GM19468 (cell line): ENCODE results near the gene MGMT.

Experiments
- ATAC-seq: cut with Tn5 transposase; IDR thresholded peaks from one replicate; pipeline ENCODE4 v1.9.1; 2021; ENCODE audit warnings: mild to moderate bottlenecking, moderate library complexity, moderate number of reproducible peaks; ENCODE audit not compliant: unreplicated experiment; ENCODE audit errors: extremely low read depth

The MGMT gene

DNA sequence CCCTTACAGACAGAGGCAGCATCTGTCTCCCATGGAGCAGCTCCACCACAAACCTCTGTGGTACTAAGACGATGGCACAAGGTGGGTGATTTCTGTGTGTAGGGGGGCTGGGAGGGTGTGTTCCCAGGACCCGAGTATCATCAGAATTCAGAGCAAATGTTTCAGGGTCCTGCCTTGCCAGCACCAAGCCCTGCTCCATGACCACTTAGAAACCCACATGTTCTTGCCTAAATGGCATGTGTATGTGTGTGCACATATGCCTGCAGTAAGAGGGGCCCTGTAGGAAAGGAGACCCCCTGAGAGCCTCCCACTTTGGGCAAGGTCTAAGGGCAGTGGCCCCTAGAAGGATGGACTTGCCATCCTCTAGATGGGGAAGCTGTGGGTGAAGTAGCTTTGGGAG is 17.1 kb upstream of the MGMT start:
- no peak for ATAC-seq

DNA sequence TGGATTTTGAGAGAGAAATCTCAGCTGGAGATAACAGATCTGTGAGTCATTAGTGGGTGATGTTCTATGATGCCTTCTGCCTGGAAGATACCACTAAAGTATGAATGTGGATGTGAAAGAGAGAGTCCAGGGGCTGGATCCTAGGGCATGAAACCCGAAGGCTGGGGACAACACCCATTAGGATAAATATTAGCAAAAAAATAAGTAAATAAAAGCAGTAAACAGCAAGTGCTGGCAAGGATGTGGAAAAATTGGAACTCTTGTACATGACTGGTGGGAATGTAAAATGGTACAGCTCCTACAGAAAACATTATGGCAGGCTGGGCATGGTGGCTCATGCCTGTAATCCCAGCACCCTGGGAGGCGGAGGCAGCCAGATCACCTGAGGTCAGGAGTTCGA is 16.6 kb upstream of the MGMT start:
- ATAC-seq: no peak

DNA sequence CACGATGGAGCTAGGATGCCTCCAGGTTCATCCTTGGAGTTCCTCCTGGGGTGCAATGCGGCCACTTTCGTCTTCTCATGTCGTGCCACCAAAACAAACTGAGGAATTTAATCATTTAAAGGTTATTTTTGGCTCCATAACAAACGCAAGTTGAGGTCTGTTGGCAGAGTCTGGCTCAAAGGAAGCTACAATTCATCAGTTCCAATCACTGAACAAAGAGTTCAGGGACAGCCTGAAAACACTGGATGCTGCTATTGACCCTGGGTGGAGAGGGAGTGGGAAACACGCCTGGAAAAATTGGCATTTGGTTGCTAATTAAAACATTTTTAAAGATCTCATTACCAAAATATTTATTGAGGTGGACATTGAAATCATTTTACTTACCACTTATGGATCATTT is 11.4 kb upstream of the MGMT start:
- no peak for ATAC-seq

DNA sequence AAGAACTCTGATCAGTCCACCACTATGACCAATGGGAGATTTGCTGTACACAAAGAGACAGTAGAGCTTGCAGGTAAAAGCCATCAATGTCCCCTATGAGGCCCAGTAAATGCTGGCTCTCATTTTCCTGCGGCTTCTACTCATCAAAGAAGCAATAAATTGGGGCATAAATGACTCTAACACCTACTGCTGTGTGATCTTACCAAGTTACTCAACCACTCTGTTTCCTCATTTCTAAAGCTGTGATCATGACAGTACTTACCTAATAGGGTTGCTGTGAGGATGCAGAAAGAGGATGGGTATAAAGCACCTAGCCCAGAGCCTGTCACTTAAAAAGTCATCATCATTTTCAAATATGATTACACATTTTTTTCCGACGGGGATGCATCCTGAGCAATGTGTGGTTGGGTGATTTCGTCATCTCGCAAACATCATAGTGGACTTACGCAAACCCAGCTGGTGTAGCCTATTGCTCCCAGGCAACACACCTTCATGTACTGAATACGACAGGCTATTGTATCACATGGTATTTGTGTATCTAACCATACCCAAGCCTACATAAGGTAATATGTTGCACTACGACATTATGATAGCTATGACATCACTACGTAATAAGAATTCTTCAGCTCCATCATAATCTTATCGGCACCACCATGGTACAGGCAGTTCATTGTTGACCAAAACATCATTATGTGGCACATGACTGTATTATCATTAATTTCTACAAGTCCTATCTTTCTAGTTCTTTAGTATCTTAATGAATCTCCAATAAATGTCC is 7.1 kb upstream of the MGMT start:
- no peak for ATAC-seq

DNA sequence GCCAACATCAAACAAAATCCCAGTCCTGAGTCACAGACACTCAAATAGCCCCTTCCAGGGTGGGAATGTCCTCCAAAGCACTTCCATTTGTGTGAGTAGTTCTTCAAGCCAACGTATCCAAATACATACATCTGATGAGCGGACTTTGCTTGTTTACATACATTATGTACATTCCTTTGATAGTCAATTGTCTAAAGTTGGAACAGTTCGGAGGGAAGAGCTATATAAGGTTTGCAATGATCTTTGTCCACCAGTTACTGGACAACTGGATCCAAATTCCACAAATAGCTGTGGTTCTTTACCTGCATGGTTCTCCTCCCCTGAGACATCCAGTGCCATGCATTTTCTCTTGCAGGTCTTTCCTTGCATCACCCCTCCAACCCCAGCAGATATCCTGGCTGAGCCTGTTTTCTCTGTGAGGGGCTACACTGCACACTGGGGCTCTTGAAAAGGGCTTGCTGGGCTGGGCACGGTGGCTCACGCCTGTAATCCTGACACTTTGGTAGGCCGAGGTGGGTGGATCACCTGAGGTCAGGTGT is 4.7 kb upstream of the MGMT start:
- no peak for ATAC-seq

DNA sequence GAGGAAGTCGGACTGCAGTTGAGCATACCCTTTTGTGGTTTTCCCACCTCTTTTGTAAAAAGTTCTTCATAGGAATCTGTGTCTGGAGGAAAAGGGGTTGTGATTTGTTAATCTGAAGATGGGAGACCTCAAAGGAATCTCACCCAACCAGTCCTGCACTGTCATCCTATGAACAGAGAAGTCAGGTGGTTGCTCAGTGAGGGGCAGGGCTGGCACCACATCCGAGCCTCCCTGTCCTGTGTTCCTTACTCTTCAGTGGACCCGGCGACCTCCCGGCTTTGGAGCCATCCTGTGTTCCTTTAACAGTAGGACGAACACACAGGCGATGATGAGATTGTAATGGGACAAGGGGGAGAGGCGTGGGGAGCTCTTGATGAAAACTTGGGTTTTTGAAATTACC is 2.8 kb upstream of the MGMT start:
- ATAC-seq: no peak

DNA sequence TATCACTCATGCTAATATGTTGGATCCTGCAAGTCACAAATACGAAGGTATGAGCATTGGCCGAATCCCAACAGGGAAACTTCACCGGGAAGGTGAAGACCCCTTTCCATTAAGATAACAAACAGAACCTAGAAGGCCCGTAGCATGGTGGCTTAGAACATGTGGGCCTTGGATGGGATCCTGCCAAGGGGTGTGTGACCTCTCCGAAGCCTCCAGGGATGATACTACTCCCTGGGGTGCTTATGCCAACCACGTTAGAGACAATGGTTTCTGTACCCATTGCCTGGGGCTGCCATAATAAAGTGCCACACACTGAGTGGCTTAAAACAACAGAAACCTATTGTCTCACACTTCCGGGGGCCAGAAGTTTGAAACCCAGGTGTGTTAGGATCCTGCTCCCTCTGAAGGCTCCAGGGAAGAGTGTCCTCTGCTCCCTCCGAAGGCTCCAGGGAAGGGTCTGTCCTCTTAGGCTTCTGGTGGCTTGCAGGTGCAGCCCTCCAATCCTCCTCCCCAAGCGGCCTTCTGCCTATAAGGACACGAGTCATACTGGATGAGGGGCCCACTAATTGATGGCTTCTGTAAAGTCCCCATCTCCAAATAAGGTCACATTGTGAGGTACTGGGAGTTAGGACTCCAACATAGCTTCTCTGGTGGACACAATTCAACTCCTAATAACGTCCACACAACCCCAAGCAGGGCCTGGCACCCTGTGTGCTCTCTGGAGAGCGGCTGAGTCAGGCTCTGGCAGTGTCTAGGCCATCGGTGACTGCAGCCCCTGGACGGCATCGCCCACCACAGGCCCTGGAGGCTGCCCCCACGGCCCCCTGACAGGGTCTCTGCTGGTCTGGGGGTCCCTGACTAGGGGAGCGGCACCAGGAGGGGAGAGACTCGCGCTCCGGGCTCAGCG is 992 bp upstream of the MGMT start:
- no peak for ATAC-seq

DNA sequence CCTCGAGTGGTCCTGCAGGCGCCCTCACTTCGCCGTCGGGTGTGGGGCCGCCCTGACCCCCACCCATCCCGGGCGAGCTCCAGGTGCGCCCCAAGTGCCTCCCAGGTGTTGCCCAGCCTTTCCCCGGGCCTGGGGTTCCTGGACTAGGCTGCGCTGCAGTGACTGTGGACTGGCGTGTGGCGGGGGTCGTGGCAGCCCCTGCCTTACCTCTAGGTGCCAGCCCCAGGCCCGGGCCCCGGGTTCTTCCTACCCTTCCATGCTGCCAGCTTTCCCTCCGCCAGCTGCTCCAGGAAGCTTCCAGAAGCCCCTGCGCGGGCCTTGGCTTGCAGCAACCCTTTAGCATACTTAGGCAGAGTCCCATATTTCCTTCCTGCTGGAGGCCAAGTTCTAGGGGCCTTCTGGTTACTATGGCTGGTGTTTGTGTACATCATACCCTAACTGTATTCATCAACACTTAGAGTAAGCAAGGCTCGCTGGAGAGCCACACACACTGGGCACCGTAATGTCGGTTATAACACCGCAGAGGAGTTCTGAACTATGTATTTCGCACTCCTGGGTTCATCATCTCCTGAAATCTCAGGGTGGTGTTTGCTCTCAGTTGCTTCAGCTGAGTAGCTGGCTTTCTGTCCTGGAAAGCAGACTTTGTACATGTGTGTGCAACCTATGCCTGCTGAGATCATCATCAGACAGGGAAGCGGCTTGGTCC is 471 bp downstream of the MGMT start:
- ATAC-seq: no peak

DNA sequence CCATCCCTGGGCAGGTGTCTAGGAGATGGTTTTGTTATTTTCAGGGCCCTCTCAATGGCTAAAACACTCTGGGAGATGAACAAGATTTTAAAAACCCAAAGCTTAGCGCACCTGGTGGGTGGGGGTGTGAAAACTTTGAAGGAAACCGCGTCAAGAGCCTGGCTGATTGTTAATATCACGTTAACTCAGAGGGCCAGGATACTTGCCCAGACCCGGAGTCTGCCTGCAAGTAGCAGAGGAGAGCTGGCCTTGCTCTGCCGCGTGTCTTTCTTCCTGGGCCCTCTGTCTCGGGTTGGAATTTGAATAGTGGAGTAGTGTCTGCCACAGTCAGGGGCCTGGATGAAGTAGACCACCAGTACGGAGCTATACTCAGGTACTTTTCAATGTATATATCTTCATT is 1.1 kb downstream of the MGMT start:
- ATAC-seq: no peak

DNA sequence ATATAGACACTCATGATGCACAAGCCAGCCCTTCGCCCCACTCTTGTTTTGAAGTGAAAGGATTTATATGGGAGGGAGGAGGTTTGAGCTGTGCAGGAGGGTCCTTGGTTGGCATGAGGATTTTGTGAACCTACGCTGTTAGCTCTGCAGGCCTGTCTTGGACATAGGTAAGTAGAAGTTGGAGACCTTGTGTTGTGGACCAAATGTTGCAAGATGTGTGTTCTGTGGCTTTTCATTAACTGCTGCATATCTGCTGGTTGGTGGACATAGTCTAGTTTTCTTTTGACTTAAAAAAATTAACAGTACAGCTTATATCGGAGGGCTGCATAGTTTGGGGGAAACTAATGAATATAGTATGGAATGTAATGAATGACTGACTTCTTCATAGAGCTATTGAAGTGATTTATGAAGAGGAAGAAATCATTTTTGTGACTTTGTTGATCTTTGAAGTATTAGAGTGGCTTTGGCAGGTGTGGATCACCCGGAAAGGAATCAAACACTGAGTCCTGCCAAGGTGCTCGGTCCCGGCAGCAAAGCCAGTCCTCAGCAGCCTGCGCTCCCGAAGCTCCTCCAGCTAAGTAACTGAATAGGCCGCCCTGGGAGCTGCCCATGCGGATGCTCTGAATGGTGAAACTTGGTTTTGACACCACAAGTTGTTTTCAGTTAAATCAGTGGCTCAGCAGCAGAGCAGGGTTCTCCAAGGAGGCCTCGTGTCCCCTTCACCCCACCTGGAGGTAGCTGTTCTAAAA is 3.2 kb downstream of the MGMT start:
- no peak for ATAC-seq

DNA sequence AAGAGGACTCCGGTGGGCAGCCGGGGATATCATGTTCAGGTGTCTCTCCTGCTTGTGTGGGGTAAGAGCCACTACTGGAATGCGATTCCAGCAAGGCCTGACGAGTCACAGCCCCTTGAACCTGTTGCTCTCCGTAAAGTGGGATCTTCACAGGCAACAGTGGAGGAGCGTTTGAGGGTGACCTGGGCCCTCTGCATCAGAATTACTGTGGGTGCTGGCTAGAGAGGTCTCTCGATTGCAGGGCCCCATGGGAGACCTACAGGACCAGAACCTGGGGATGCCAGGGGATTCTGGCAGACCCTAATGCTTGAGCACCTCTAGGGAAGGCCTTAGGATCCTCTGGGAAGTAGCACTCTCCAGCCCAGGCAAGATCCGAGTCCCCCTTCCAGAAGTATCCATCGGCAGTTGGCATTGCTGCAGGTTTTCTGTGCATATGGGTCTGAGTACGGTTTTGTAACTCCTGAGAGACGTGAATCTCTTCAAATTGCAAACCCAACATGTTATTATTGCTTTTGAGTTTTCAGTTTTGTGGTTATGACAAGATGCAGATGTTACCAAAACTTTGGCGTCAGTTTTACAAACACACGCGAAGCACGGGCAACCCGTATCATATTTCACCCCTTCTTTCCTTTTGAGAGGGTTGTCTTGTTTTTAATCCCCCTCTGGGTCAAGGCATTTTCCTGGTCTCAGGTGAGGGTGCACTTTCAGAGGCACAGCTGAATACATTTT is 4.6 kb downstream of the MGMT start:
- ATAC-seq: no peak

DNA sequence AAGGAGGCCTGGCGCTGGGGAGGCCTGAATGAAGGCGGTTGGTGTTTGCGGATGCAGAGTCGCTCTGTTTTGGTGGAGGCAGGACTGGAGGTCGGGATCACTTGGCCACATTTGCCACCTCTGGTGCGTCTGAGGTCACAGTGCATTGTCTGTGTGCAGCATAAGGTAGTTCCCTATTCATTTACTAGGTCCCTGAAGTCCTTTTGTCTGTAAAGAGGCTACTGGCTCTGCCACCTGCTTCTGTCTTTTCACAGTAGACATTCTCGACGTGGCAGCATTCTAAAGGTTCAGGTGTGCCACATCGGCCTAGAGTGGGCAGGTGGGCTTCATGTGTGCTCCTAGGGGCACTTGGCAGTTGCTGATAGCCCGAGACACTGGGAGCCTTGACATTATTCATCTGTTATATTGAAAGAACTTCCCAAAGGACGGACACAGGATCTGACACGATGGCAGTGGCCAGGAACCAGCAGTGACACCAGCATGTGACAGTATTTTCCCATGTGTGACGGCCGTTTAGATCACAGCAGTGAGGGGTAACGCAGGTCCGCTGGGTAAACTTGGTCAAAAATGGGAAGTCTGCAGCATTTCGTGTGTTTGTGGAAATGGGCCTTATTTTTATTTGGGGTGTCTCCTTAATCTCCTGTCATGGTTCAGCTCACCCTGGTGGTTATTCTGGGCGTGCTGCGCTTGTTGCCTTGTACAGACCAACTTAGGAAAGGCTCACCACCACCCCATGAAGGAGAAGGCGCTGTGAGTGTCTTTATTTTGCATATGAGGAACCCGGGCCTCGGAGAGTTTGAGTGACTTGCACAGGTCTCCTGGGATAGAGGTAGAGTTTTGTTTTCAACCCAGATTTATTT is 5.9 kb downstream of the MGMT start:
- no peak for ATAC-seq

DNA sequence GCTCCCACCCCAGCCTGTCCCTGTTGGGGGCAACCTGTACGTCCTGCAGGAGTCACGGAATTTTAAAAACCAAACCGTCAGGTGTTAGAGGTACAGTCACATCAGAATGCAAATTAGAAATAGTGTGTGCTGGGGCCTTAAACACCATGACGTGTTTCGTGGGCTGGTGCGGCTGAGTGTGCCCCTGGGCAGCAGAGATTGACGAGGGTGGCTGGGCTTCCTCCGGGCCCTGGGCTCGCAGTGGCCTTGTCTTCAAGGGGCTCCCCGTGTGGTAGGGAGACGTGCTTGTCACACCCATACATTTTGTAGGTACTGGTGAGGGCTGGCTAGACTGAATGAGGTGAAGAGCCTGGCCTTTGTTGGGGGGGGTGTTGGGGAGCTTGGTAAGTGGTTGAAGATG is 7.6 kb downstream of the MGMT start:
- no peak for ATAC-seq

DNA sequence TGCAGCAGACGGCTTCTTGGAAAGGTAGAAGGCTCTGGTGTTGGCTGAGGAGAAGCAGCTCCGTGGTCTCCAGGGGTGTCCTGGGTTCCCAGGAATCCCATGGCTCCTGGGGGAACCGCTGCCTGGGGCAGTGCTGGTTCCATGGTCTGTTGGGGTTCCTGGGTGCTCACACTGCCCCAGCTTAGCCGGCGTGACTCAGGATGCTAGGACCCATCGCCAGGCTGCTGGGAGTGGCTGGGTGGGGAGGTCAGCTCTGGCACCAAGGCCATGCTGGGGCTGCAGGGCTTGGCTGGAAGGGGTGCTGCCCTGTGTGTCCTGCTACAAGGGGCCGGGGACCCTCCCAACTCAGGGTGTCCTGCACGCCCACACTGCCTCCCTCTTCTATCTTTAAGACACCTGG is 9.4 kb downstream of the MGMT start:
- ATAC-seq: no peak

DNA sequence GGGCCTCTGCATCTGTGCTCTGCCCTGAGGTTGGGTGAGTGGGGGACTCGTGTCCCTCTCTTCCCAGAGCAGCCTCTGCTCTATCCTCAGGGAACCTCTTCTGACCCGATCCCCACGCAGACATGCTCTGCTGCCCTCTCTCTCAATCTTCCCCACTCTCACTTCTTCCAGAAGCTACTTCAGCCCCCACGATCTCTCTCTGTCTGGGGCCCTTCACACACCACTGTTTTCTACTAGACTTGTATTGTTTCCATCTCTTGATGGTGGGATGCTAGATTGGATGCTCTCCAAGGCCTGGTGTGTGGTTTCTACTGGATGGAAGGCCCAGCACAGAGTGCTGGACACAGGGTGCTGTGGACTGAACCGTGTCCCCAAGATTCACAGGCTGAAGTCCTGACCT is 10.0 kb downstream of the MGMT start:
- no peak for ATAC-seq

DNA sequence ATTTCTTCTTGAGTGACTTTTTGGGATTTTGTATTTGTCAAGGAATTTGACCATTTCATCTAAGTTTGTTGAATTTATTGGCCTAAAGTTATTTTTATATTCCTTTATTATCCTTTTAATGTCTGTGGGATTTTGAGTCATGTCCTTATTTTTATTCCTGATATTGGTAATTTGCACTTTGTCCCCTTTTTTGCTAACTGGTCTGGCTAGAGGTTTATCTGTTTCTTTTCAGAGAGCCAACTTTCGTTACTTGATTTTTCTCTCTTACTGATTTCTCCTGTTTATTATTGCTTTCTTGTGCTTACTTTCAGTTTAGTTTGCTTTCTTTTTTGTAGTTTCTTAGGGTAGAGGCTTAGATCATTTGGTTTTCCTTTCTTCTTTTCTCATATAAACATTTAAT is 14.6 kb downstream of the MGMT start:
- no peak for ATAC-seq

DNA sequence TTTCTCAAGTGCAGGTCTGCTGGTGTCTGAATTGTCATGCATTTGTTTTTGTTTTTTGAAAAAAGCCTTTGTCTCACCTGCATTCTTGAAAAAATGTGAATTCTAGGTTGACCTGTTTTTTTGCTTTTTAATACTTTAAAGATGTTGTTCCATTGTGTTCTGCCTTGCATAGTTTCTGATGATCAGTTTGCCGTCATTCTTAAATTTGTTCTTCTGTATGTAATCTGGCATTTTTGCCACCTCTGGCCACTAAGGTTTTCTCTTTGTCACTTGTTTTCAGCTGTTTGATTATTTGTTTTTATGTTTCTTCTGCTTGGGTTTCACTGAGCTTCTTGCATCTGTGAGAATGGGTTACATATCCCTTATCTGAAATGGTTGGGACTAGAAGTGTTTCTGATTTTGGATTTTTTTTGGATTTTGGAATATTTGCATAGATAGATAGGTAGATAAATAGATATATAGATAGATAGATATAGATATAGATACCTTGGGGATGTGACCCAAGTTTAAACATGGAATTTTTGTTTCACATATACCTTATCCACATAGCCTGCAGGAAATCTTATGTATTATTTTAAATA is 16.5 kb downstream of the MGMT start:
- ATAC-seq: no peak

DNA sequence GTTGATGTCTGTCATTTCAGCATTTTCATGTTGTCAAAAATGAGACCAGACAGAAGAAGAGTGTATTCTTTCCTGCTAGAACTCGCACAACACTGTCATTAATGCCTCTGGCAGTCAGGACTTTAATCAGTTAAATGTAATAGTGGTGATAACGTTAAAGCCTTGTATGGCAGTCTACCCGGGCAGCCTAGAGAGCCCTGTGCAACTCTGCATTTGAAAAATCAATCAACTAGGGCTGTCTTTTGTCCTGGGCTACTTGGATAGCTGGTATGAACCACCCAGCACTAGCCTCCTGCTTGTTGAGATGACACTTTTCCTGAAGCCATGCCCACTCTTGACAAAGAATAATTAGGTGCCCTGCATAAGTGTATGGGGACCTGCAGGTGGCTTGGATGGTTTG is 19.8 kb downstream of the MGMT start:
- ATAC-seq: no peak
